Heart right ventricle (tissue), 16 donors: ENCODE measurements around the gene TNF. TPM values are rescaled to one million over a fixed set of nuclear protein-coding genes. Genes with fewer than 3 reads are reported as not detected.

Experiments
- ATAC-seq, 8 donors: fragments of 200-7000 bp; cut with Tn5 transposase; one replicate each; pipeline ENCODE4 v1.9.1; 2020; ENCODE audit warnings: mild to moderate bottlenecking in 8 of 8, moderate library complexity in 8 of 8, moderate number of reproducible peaks in 1 of 8
- DNase-seq, 2 donors: peaks; one replicate each; pipeline ENCODE4 v3.0.0-alpha.2; 2020
- H3K27ac ChIP-seq, 10 donors: fragments of 200-600 bp; sonication (generic) in 2 of 10; one replicate each; pipeline versions ENCODE4 v1.5.0 to v1.8.0; 2020 to 2022; ENCODE audit warnings: mild to moderate bottlenecking in 3 of 10
- H3K27me3 ChIP-seq, 7 donors: fragments of 200-600 bp; one replicate each; pipeline ENCODE4 v1.8.0; 2021 to 2022; ENCODE audit warnings: mild to moderate bottlenecking in 2 of 7
- H3K36me3 ChIP-seq, 9 donors: fragments of 200-600 bp; sonication (generic) in 1 of 9; one replicate each; pipeline versions ENCODE4 v1.5.0 to v1.8.0; 2020 to 2022; ENCODE audit warnings: mild to moderate bottlenecking in 2 of 9
- H3K4me1 ChIP-seq, 9 donors: fragments of 200-600 bp; sonication (generic) in 1 of 9; one replicate each; pipeline versions ENCODE4 v1.5.0 to v1.8.0; 2020 to 2022; ENCODE audit warnings: mild to moderate bottlenecking in 4 of 9
- H3K4me3 ChIP-seq, 10 donors: fragments of 200-600 bp; sonication (generic) in 2 of 10; one replicate each; pipeline versions ENCODE4 v1.5.0 to v1.8.0; 2020 to 2022; ENCODE audit warnings: mild to moderate bottlenecking in 7 of 10, moderate library complexity in 2 of 10
- H3K9me3 ChIP-seq, 11 donors: fragments of 200-600 bp in 10 of 11; sonication (generic) in 2 of 11; one replicate each; pipeline versions ENCODE4 v1.5.0 to v1.8.0; 2013 to 2022; ENCODE audit warnings: mild to moderate bottlenecking in 2 of 11, control low read depth in 1 of 11, moderate library complexity in 1 of 11
- CTCF ChIP-seq, 9 donors: fragments of 200-600 bp; sonication (generic) in 2 of 9; IDR thresholded peaks; one replicate each; pipeline versions ENCODE4 v1.5.0 to v1.8.0; 2021 to 2022; ENCODE audit warnings: antibody characterized with exemption in 9 of 9, mild to moderate bottlenecking in 5 of 9, moderate library complexity in 1 of 9
- WGBS, 2 donors: extraction: QIAGEN DNeasy Blood & Tissue Kit; methylation state at CpG; one replicate each; pipeline ENCODE4 v1.1.7; 2013; ENCODE audit warnings: inconsistent platforms in 1 of 2; 5-methylcytosine and 5-hydroxymethylcytosine counted together
- intact Hi-C, 10 donors: fragments of 100-400 bp; cut with DNase I; formaldehyde crosslinking; loops; one replicate each; pipeline versions ENCODE4 v1.11.1 to v1.14.2; 2022
- polyA plus RNA-seq, 2 donors: library from polyadenylated mRNA; stranded (reverse); fragments of 200-250 nt; gene quantifications; one replicate each; pipeline ENCODE4 v1.2.3, GENCODE V29; 2013
- total RNA-seq, 10 donors: library from RNA; stranded (reverse); fragmentation: NEBNext Ultra II Directional in 3 of 10; extraction: Animal tissue kit (Norgen Biotek cat#: 25700) in 3 of 10; gene quantifications; one replicate each; pipeline versions ENCODE4 v1.2.1 to v1.2.4, GENCODE V29; 2021 to 2023
- donor health status: Arrhythmogenic right ventricular cardiomyopathy.
- donor health status: ischemic (EF 13 %, LVEDD 7.1; RV severe dilation, severe dysfunction).
- donor health status: healthy with polysubstance abuse.
- donor health status: DM: no; HTN: yes; CAD: no.
- donor health status: DM: no; HTN: no; CAD: no.
- donor health status: ischemic (EF 25% LVEDD 6.9; RV normal size, moderate dysfunction).
- donor health status: ischemic (EF 25% LVEDD 5.7; RV mildly dilated, moderate dysfunction).
- donor health status: healthy.
- donor health status: DM: yes; HTN: yes; CAD: no.
- donor health status: Ischemic cardiomyopathy.
- donor health status: ischemic (EF 35%, LVEDD 5.7; RV mildly dilated, moderate dysfunction).
- donor health status: nonischemic (EF 11% LVEDD 7.7; RV severe dilation, severe dysfunction).
- donor health status: DM: yes; HTN: yes; CAD: no.
- donor health status: PGD.
- donor health status: ischemic (EF 29% LVEDD 5.4; RV normal size, mild dysfunction).
- donor health status: nonischemic (EF 23%, LVEDD 6.1; RV moderate dilation, normal function).

The TNF gene
- total and polyA plus RNA-seq, 12 donors = 0.16 to 3.0 (median 0.60) TPM; not detected in 1

GRCh38 chr6:31541658-31542521, 33.5 kb upstream of the TNF start, which contains the start of gene DDX39B:
Gene DDX39B (minus strand): TSS chr6:31542003. CDS start chr6:31540532, 1,471 bp downstream.
- no peak for TF ChIP-seq CTCF (IDR thresholded peaks at IDR 0.05)
- peak within 1 kb of the TSS; percentile 81 to 100 (median 93) for H3K27ac ChIP-seq
- WGBS, 2 donors = 0% methylated on average over 43 of the region's 43 CpGs
- H3K36me3 ChIP-seq = peaks cover 0 to 36% (median 28%) of the 10 kb centered on the region in 9 donors
- intact Hi-C loops = loop anchor here in 6 of 10 donors (2.0 to 10.0 kb wide), 8 partner anchors 43 to 413 kb away; partner anchors contain the start of genes MICB (in 4 of the 6), NELFE (in 3 of the 6), SKIC2 (in 3 of the 6) and CSNK2B (in 1 of the 6)
- peaks cover 22 to 55% (median 41%) of the 10 kb centered on the region in 9 donors for H3K4me1 ChIP-seq
- H3K9me3 ChIP-seq = no peaks in the 10 kb centered on the region
- DNase-seq = peak; percentile 93 to 96
- peak within 1 kb of the TSS; percentile 42 to 87 (median 73) for H3K4me3 ChIP-seq
- H3K27me3 ChIP-seq = no peaks in the 10 kb centered on the region
- ATAC-seq = peak; percentile 93 to 96 (median 94)

DNA sequence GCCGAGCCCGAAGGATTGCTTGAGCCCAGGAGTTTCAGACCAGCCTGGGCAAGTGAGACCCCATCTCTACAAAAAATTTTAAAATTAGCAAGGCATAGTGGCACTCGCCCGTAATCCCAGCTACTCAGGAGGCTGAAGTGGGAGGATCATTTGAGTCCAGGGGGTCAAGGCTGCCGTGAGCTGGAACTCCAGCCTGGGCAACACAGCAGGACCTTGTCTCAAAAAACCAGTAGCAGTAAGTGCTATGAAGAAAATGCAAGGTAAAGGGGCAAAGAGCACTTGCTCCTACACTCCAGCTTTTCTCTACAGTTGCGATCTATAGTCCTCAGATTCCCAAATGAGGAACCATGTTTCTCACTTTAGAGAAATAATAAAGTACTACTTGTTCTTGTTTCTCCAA, 31.7 kb upstream of the TNF start:
- peak overlapping the region in 7 of 10 donors; percentile 81 to 100 (median 93) for H3K27ac ChIP-seq
- DNase-seq (no peak), ATAC-seq (no peak)
- no peak overlapping the region for H3K4me3 ChIP-seq
- H3K9me3 ChIP-seq = no peaks in the 10 kb centered on the region
- peaks cover 27 to 57% (median 45%) of the 10 kb centered on the region in 9 donors for H3K4me1 ChIP-seq
- no peaks in the 10 kb centered on the region for H3K27me3 ChIP-seq
- 93 to 98% methylated on average over 6 of the region's 6 CpGs for WGBS, 2 donors
- intact Hi-C loops = loop anchor here in 6 of 10 donors (2.0 to 10.0 kb wide), 7 partner anchors 46 to 411 kb away; partner anchors contain the start of genes MICB (in 3 of the 6), NELFE (in 3 of the 6), SKIC2 (in 3 of the 6) and CSNK2B (in 1 of the 6)
- TF ChIP-seq CTCF (IDR thresholded peaks at IDR 0.05) = no peak
- peaks cover 0 to 19% (median 18%) of the 10 kb centered on the region in 9 donors for H3K36me3 ChIP-seq

DNA sequence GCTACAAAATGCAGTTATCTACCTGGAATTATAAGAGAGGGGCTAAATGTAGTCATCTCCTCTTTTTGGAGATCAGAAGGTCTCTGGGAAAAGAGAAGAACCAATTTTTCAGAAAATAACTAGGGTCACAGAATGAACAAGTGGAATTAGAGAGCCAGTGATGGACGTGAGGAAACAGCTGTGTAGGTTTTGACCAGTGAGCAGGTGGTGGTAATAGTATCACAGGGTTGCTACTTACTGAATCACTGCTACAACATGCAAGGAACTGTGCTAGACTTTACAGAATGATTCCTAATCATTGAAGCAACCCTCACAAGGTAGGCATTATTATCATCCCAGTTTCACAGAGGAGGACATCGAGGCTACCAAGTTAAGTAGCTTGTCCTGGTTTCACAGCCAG, 30.7 kb upstream of the TNF start:
- Histone ChIP-seq H3K36me3 (peaks cover 0 to 19% (median 14%) of the 10 kb centered on the region in 9 donors), H3K27ac (no peak overlapping the region), H3K27me3 (no peaks in the 10 kb centered on the region), H3K9me3 (no peaks in the 10 kb centered on the region), H3K4me1 (peaks cover 19 to 56% (median 37%) of the 10 kb centered on the region in 9 donors), H3K4me3 (no peak overlapping the region)
- 83 to 85% methylated on average over 2 of the region's 2 CpGs for WGBS, 2 donors
- DNase-seq = no peak
- intact Hi-C loops = loop anchor here in 8 of 10 donors (5.0 to 10.0 kb wide), 10 partner anchors 38 to 410 kb away; partner anchors contain the start of genes LTB (in 4 of the 8), MICB (in 3 of the 8), NELFE (in 3 of the 8) and SKIC2 (in 3 of the 8)
- ATAC-seq = no peak
- TF ChIP-seq CTCF (IDR thresholded peaks at IDR 0.05) = no peak

DNA sequence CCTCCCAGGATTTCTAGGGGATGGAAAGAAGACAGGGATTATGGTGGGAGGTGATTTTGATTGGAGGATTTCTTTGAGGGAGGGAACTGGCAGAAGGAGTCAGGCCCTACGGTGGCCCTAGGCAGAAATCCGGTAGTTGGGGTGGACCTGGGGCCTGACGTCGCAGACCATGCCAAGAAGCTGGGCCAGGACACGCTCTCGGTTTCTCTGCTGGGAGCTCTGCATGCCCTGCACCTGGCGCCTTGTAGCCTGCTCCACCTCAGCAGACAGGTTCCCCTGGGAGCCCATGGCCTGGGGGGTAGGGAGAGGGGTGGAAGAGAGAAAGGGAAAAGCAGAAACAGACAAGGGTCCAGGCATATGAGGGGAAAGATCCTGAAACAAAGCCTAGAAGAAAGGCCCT, 30.1 kb upstream of the TNF start:
- ATAC-seq (no peak), DNase-seq (no peak)
- H3K4me1 ChIP-seq = peaks cover 13 to 49% (median 31%) of the 10 kb centered on the region in 9 donors
- 77 to 92% methylated on average over 7 of the region's 7 CpGs for WGBS, 2 donors
- no peaks in the 10 kb centered on the region for H3K27me3 ChIP-seq
- no peak overlapping the region for H3K4me3 ChIP-seq
- H3K9me3 ChIP-seq = no peaks in the 10 kb centered on the region
- no peak for TF ChIP-seq CTCF (IDR thresholded peaks at IDR 0.05)
- H3K36me3 ChIP-seq = peaks cover 0 to 19% (median 8%) of the 10 kb centered on the region in 9 donors
- intact Hi-C loops = loop anchor here in 8 of 10 donors (5.0 to 10.0 kb wide), 7 partner anchors 37 to 410 kb away; partner anchors contain the start of genes LTB (in 4 of the 8), NELFE (in 3 of the 8), SKIC2 (in 3 of the 8) and AIF1 (in 2 of the 8)
- H3K27ac ChIP-seq = no peak overlapping the region
